T-helper 1 cell treated with Interleukin-12 subunit alpha and Interleukin-12 subunit beta and Interleukin-4 antibody, amounts not matched to agents 30 μg/mL and 1 μg/mL, for 36 hours (primary cell): ENCODE data around the gene DHX35.

Experiments used
- H3K27ac Mint-ChIP-seq: one replicate; pipeline ENCODE4 v1.8.0; 2021; ENCODE audit warnings: mild to moderate bottlenecking, mixed read lengths
- H3K27me3 Mint-ChIP-seq: one replicate; pipeline ENCODE4 v1.8.0; 2021; ENCODE audit warnings: low read depth, mixed read lengths
- H3K36me3 Mint-ChIP-seq: one replicate; pipeline ENCODE4 v1.8.0; 2021; ENCODE audit warnings: low read depth, mixed read lengths
- H3K4me1 Mint-ChIP-seq: one replicate; pipeline ENCODE4 v1.8.0; 2021; ENCODE audit warnings: low read depth, mixed read lengths
- H3K4me3 Mint-ChIP-seq: one replicate; pipeline ENCODE4 v1.8.0; 2021; ENCODE audit warnings: mild to moderate bottlenecking, moderate library complexity, mixed read lengths
- H3K9me3 Mint-ChIP-seq: one replicate; pipeline ENCODE4 v1.8.0; 2021; ENCODE audit warnings: mixed read lengths

DHX35 gene

GRCh38 chr20:39004508-39004907 is 42.4 kb downstream of the DHX35 start:
- peaks cover 36% of the 10 kb centered on the region for H3K36me3 Mint-ChIP-seq
- no peak overlapping the region for H3K4me3 Mint-ChIP-seq
- no peaks in the 10 kb centered on the region for H3K27me3 Mint-ChIP-seq
- no peaks in the 10 kb centered on the region for H3K9me3 Mint-ChIP-seq
- peaks cover 8% of the 10 kb centered on the region for H3K4me1 Mint-ChIP-seq
- H3K27ac Mint-ChIP-seq = no peak overlapping the region

- no peaks in the 10 kb centered on the region for H3K9me3 Mint-ChIP-seq
- no peaks in the 10 kb centered on the region for H3K27me3 Mint-ChIP-seq
- peaks cover 7% of the 10 kb centered on the region for H3K4me1 Mint-ChIP-seq
- peak overlapping the region; percentile 4 for H3K27ac Mint-ChIP-seq
- H3K4me3 Mint-ChIP-seq = no peak overlapping the region
- peaks cover 37% of the 10 kb centered on the region for H3K36me3 Mint-ChIP-seq
These were observed 47.2 kb downstream of the DHX35 start for GRCh38 chr20:39009348-39009747.

DNA sequence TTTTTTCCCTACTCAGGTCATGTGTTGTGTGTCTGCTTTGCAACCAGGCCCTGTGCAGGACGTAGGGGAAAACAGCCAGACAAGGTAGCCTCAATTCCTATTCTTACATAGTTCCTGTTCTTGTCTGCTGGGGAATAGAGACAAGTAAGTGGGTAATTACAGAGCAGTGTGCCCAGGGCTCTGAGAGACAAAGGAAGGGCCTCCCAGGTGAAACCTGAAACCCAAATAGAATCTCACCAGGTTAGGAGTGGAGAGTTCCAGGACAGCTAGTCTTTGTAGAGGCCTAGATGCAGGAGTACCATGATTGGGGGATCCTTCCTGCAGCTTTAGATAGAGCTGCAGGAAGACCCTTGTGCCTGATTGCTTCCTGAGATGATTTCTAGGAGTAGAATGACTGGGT is 48.4 kb downstream of the DHX35 start:
- Mint-ChIP-seq H3K27ac (no peak overlapping the region), H3K4me3 (no peak overlapping the region), H3K9me3 (no peaks in the 10 kb centered on the region), H3K36me3 (peaks cover 45% of the 10 kb centered on the region), H3K27me3 (no peaks in the 10 kb centered on the region), H3K4me1 (peaks cover 13% of the 10 kb centered on the region)

DNA sequence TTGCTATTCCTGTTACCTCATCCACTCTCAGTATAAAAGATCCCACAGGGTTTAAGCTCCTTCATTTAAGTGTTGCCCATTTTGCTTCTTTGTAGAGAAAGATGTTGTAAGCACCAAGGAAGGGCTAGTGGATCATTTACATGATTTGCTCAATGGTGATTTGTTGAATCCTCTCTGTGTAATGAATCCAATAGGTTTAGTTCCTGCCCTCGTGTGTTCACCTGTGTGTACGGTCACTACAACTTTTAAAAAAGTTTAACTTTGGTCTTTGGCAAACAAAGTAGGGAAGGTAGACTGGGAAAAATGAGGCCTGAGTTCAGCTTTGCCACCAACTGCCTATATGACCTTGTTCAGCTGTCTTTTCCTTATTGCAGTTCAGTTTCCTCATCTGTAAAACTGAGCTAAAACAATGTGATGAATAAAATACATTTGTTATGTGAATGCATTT is 51.5 kb downstream of the DHX35 start:
- Mint-ChIP-seq H3K27ac (no peak overlapping the region), H3K27me3 (no peaks in the 10 kb centered on the region), H3K4me1 (peaks cover 22% of the 10 kb centered on the region), H3K4me3 (no peak overlapping the region), H3K9me3 (peaks cover 3% of the 10 kb centered on the region), H3K36me3 (peaks cover 55% of the 10 kb centered on the region)

DNA sequence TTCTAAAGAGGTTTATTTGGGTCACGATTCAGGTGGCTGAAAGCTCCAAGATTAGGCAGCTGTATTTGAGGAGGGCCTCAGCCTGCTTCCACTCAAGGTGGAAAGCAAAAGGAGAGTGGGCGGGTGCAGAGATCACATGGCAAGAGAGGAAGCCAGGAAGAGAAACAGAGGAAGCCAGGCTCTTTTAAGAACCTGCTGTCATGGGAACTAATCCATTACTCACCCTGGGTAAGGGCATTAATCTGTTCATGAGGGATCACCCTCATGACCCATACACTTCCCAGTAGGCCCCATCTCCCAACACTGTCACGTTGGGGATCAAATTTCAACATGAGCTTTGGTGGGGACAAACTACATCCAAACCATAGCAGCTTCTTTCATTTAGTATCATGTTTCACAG is 53.9 kb downstream of the DHX35 start:
- no peak overlapping the region for H3K4me3 Mint-ChIP-seq
- H3K9me3 Mint-ChIP-seq = peaks cover 3% of the 10 kb centered on the region
- peaks cover 49% of the 10 kb centered on the region for H3K36me3 Mint-ChIP-seq
- no peak overlapping the region for H3K27ac Mint-ChIP-seq
- no peaks in the 10 kb centered on the region for H3K27me3 Mint-ChIP-seq
- H3K4me1 Mint-ChIP-seq = peaks cover 22% of the 10 kb centered on the region

DNA sequence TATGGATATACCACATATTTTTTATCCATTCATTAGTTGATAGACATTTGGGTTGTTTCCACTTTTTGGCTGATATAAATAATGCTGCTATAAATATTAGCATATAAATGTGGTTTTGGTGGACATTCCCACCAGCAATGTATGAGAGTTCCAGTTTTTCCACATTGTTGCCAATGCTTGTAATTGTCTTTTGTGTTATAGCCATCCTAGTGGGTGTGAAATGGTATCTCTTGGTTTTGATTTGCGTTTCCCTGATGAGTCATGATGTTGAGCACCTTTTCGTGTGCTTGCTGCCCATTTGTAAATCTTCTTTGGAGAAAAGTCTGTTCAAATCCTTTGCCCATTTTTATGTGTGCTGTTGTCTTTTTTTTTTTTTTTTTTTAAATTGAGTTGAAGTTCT is 54.4 kb downstream of the DHX35 start:
- peaks cover 3% of the 10 kb centered on the region for H3K9me3 Mint-ChIP-seq
- no peak overlapping the region for H3K27ac Mint-ChIP-seq
- H3K4me3 Mint-ChIP-seq = no peak overlapping the region
- H3K36me3 Mint-ChIP-seq = peaks cover 49% of the 10 kb centered on the region
- peaks cover 22% of the 10 kb centered on the region for H3K4me1 Mint-ChIP-seq
- no peaks in the 10 kb centered on the region for H3K27me3 Mint-ChIP-seq

GRCh38 chr20:39019027-39019426 is 56.9 kb downstream of the DHX35 start:
- Mint-ChIP-seq H3K4me1 (peaks cover 31% of the 10 kb centered on the region), H3K9me3 (peaks cover 3% of the 10 kb centered on the region), H3K4me3 (no peak overlapping the region), H3K27me3 (no peaks in the 10 kb centered on the region), H3K27ac (no peak overlapping the region), H3K36me3 (peaks cover 64% of the 10 kb centered on the region)

DNA sequence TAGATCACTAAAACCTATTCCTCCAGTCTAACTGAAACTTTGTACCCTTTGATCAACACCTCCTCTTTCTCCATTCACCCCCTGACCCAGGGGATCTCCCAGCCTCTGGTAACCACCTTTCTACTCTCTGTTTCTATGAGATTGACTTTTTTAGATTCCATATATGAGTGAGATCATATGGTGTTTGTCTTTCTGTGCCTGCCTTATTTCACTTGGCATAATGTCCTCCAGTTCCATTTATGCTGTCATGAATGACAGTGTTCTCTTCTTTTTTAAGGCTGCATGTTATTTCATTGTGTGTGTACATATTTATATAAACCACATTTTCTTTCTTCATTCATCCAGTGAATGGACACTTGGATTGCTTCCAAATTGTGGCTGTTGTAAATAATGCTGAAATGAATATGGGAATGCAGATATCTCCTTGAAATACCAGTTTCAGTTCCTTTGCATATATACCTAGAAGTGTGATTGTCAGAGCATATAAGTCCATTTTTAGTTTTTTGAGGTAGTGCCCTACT is 57.7 kb downstream of the DHX35 start:
- peaks cover 59% of the 10 kb centered on the region for H3K36me3 Mint-ChIP-seq
- no peak overlapping the region for H3K4me3 Mint-ChIP-seq
- peaks cover 3% of the 10 kb centered on the region for H3K9me3 Mint-ChIP-seq
- peaks cover 30% of the 10 kb centered on the region for H3K4me1 Mint-ChIP-seq
- no peak overlapping the region for H3K27ac Mint-ChIP-seq
- H3K27me3 Mint-ChIP-seq = no peaks in the 10 kb centered on the region

GRCh38 chr20:39021748-39022147 is 59.6 kb downstream of the DHX35 start:
- Mint-ChIP-seq H3K27me3 (no peaks in the 10 kb centered on the region), H3K4me3 (peak overlapping the region; percentile 7), H3K4me1 (peaks cover 37% of the 10 kb centered on the region), H3K9me3 (no peaks in the 10 kb centered on the region), H3K27ac (peak overlapping the region; percentile 62), H3K36me3 (peaks cover 58% of the 10 kb centered on the region)

- Mint-ChIP-seq H3K27me3 (no peaks in the 10 kb centered on the region), H3K27ac (peak overlapping the region; percentile 29), H3K9me3 (no peaks in the 10 kb centered on the region), H3K4me3 (peak overlapping the region; percentile 38), H3K36me3 (peaks cover 38% of the 10 kb centered on the region), H3K4me1 (peaks cover 27% of the 10 kb centered on the region)
These were observed 63.7 kb downstream of the DHX35 start for GRCh38 chr20:39025883-39026282.

- H3K27me3 Mint-ChIP-seq = no peaks in the 10 kb centered on the region
- H3K4me3 Mint-ChIP-seq = no peak overlapping the region
- peaks cover 18% of the 10 kb centered on the region for H3K4me1 Mint-ChIP-seq
- H3K9me3 Mint-ChIP-seq = no peaks in the 10 kb centered on the region
- peaks cover 23% of the 10 kb centered on the region for H3K36me3 Mint-ChIP-seq
- no peak overlapping the region for H3K27ac Mint-ChIP-seq
These were observed 67.2 kb downstream of the DHX35 start for GRCh38 chr20:39029364-39029763.

- no peak overlapping the region for H3K4me3 Mint-ChIP-seq
- H3K4me1 Mint-ChIP-seq = no peaks in the 10 kb centered on the region
- H3K9me3 Mint-ChIP-seq = no peaks in the 10 kb centered on the region
- no peak overlapping the region for H3K27ac Mint-ChIP-seq
- no peaks in the 10 kb centered on the region for H3K27me3 Mint-ChIP-seq
- H3K36me3 Mint-ChIP-seq = peaks cover 17% of the 10 kb centered on the region
These were observed 70.9 kb downstream of the DHX35 start for GRCh38 chr20:39032997-39033396.

DNA sequence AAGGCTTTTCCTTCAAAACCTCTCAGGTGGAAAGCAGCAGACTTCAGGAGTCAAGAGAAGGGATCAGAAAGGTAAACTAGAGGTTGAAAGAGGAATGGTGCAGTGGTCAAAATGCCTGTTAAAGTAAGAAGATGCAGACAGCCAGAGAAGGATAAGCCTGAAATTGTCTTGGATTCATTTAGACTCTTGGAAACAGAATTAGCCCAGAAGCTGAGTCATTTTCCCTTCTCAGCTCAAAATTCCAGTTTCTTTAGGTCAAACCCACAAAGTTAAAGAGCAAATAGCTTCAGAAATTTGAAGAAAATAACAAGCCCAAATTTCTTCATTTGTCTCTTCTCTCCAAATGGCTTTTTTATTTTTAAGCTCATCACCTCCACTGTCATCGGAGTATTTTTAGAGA is 73.9 kb downstream of the DHX35 start:
- Mint-ChIP-seq H3K4me3 (no peak overlapping the region), H3K9me3 (no peaks in the 10 kb centered on the region), H3K27ac (no peak overlapping the region), H3K27me3 (no peaks in the 10 kb centered on the region), H3K36me3 (peaks cover 13% of the 10 kb centered on the region), H3K4me1 (no peaks in the 10 kb centered on the region)

GRCh38 chr20:39036851-39037250 is 74.7 kb downstream of the DHX35 start:
- Mint-ChIP-seq H3K4me1 (no peaks in the 10 kb centered on the region), H3K27me3 (no peaks in the 10 kb centered on the region), H3K9me3 (no peaks in the 10 kb centered on the region), H3K27ac (no peak overlapping the region), H3K36me3 (peaks cover 13% of the 10 kb centered on the region), H3K4me3 (no peak overlapping the region)

DNA sequence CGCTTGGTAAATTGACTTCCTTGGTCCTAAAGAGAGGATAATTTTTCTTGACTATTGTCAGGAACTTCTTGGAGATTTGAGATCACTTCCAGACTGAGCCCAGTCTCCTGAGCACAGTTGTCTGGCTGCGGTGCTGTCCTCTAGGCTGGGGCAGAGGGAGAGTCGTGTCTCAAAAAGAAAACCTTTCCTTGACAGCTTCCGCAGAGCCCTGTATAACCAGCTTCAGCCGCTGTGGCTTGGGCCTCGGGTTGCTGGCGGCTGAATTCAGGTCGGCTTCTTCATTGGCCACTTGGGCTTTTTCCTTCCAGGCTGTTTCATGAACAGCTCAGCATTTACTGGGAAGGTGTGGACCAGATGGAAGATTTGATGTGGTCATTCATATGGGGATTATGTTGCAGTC is 75.9 kb downstream of the DHX35 start:
- no peaks in the 10 kb centered on the region for H3K9me3 Mint-ChIP-seq
- H3K27me3 Mint-ChIP-seq = no peaks in the 10 kb centered on the region
- peaks cover 11% of the 10 kb centered on the region for H3K36me3 Mint-ChIP-seq
- no peak overlapping the region for H3K4me3 Mint-ChIP-seq
- no peak overlapping the region for H3K27ac Mint-ChIP-seq
- no peaks in the 10 kb centered on the region for H3K4me1 Mint-ChIP-seq

DNA sequence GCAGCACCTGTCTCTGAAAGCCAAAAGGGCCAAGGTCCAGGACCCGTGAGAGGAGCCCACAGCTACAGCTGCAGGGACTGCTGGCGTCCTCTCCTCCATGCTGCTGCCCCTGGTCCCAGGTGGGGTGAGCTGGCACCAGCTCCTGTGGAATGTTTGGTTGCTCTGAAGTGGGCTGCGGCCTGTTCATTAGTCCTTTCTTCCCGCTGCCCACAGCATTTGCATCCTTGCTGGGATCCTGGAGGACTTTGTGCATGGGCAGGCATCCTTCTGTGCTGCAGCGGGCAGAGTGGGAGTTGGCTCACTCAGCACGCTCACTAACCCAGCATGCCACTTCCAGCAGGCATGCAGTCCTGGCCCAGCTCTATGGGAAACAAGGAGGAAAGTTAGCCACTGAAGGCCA is 76.4 kb downstream of the DHX35 start:
- no peaks in the 10 kb centered on the region for H3K27me3 Mint-ChIP-seq
- H3K4me1 Mint-ChIP-seq = no peaks in the 10 kb centered on the region
- H3K9me3 Mint-ChIP-seq = no peaks in the 10 kb centered on the region
- peaks cover 14% of the 10 kb centered on the region for H3K36me3 Mint-ChIP-seq
- H3K27ac Mint-ChIP-seq = no peak overlapping the region
- no peak overlapping the region for H3K4me3 Mint-ChIP-seq
